ENCODE measurements around the gene NFIX.

Gene NFIX

GRCh38 chr19:13022859-13023636 is 27.8 kb downstream of the NFIX start:
- peak; percentile 66 for DNase-seq (ENCODE audit: low spot score)

- no peak for DNase-seq (ENCODE audit: low spot score)
These were observed 28.4 kb downstream of the NFIX start for GRCh38 chr19:13023656-13024055.

GRCh38 chr19:13024126-13024950 is 29.1 kb downstream of the NFIX start:
- no peak for DNase-seq (ENCODE audit: low spot score)

- DNase-seq (ENCODE audit: low spot score): no peak
These were observed 29.8 kb downstream of the NFIX start for GRCh38 chr19:13024951-13025697.

GRCh38 chr19:13025819-13026456 is 30.7 kb downstream of the NFIX start:
- no peak for DNase-seq (ENCODE audit: low spot score)

DNA sequence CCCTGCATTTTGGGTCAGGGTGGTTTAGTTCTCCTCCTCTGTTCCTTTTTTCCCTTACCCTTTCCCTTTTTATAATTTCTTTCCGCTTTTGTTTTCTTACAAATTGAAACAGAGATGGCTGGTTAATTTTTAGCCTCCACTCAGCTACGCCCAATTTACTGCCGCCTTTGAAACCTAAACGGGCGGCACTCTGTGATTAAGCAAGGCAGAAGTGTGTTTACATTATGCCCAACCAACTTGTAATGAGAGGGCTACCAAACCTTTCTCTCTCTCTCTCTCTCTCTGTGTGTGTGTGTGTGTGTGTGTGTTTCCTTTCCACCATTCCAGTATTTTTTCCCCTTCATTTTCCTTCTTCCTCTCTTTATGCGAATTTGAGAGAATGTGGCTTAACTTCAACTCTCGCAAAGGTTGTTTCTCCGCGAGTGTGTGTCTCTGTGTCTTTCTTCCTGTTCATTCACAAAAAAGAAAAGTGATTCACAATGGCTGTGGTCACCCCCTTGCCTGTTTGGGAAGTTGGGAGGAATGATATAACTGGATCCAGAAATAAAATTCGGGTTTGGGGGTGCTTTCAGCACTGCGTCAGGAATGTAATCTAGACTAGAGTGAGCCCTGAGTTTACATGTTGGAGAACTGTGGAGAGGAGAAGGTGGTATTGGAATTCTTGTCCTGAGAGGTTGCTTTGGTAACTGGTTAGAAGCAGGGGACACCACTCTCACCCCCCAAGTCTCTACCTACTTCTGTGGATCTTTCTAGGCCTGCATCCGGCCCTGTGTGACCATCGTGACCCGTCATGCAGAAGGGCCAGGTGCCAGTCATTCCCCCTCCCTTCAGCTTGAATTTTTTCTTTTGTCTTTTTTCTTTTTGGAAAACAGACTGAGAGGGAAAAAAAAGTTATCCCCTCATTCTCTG is 31.4 kb downstream of the NFIX start:
- DNase-seq (ENCODE audit: low spot score): no peak

DNA sequence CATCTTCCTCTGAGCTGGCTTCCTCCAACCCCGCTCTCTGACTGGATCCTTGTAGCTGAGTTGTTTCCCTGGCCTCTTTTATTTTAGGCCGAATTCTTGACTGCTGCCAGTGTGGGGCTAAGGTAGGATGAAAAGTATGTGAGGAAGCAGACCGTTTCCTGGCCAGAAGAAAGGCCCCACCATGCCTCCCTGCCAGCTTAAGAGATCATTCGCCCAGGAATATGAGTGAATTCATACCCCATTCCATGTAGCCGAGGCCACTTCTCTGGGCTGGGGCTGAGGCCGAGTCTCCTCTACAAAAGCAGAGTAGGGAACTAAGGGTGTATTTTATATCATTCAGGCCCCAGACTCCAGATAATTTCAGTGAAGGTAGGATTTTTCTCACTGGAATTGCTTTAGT is 32.3 kb downstream of the NFIX start:
- DNase-seq (ENCODE audit: low spot score): no peak

DNA sequence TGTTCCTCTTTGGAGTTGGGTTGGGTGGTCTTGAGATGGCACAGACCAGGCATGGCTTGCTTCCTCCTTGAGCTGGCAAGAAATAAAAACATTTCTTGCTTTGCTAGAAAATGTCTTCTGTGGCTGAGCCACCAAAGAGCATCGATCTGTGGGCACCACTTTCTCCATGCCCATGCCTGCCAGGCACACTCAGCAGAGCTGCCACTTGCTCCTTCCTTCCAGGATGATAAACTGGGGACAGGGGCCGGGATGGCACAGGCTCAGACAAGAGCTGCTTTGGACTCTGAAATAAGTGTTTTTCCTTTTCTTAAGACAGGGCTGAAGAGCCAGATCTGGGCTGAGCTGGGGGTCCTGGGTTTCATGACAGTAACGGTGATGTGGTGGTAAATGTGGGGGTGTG is 32.8 kb downstream of the NFIX start:
- DNase-seq (ENCODE audit: low spot score): no peak

- DNase-seq (ENCODE audit: low spot score): no peak
These were observed 34.1 kb downstream of the NFIX start for GRCh38 chr19:13029301-13029880.

GRCh38 chr19:13029893-13030292 is 34.6 kb downstream of the NFIX start:
- no peak for DNase-seq (ENCODE audit: low spot score)

DNA sequence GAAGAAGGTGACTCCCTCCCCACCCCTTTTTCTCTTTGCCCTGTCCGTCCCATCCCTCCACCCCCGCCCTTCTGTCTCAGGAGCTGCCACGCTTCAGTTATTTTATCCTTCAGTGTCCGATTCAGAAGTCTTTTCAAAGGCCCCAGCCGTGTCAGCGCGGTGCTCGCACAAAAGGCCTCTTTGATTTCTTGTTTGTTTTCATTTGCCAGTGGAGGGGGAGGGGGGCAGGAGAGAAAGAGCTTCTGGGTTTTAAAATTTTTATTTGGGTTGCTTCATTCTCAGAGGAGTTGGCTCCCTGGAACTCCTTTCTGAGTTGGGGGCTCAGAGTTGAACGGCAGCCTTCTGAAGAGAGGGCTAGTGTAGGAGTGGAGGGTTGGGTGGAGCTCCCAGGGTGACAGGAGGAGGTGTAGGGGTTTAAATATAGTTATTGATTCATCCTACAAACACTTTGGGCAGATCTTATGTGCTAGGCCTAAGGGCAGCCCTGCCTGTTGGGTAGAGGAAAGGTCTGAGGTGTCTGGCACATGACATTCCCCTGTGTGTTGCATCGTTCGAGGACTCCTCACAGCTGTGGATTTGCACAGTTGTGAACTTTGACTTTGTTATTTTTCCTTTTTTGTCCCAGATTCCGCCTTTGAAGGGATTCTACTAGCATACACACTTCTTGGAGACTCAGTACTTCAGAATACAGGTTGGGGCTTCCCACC is 36.8 kb downstream of the NFIX start:
- peak; percentile 75 for DNase-seq (ENCODE audit: low spot score)

GRCh38 chr19:13032837-13033236 is 37.6 kb downstream of the NFIX start:
- DNase-seq (ENCODE audit: low spot score): no peak

DNA sequence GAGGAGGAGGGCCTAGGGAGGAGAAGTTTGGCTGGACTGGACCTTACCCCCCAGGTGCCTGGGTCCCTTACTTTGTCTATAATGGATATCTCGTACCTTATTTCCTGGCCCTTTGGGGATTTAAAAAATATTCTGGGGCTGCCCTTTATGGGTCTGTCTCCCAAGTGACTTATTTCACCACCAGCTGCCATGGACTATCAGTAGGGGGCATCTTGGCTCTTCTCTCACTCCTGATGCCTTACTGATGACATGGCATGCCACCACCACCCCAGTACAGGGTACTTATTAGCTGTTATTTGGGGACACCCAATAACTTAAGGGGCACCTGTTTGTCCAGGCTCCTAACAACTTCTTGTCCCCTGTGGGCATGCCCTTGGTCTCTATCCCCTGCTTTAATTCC is 38.0 kb downstream of the NFIX start:
- DNase-seq (ENCODE audit: low spot score): no peak

DNA sequence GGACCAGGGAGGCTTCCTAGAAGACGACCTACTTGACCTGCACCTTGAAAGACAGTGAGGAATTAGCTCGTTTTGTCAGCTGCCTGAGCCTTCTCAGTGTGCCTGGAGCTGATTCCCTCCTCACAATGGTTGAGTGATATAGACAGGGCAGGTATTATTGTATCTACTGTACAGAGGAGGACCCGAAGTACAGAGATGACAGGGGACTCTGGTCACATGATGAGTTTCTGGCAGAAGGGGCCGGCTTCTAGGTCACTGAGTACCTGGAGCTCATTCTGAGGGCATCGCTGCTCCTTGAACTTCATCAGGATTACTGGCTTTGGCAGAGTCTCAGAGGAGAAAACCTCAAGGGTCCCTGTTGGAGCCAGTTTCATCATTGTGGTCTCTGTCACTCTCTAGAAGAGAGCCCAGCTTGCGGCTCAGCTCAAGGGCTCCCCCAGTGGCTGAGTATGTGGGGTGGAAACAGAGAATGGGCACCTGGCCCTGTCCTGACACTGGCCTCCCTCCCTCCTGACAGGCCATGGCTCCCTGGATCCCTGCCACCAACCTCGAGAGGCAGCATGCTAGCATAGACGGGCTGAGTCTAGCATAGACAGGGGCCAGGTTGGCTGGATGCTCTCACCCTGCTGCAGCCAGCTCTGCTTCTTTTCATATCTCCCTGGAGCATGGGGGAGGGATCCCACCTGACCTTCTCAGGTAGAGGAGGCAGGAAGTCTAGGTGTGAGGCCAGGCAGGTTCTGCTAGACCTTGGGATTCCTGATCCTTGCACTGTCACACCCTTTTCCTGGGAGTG is 38.7 kb downstream of the NFIX start:
- peak; percentile 47 for DNase-seq (ENCODE audit: low spot score)

DNA sequence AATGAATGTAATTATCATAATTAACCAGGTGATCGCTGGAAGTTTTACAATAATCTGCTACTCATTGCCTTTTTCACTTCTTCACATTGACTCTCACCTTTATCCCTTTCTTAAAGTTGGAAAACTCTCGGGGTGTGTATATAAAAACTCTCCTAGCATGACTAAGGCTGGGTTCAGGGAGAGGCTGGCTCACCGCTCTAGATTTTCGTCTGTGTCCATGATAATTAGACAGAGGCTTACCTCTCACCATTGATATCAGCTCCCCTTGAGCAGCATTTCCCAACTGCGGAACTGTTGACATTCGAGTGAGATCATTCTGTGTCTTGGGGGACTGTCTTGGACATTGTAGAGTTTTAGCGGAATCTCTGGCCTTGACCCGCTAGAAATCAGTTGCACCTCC is 39.4 kb downstream of the NFIX start:
- no peak for DNase-seq (ENCODE audit: low spot score)

DNA sequence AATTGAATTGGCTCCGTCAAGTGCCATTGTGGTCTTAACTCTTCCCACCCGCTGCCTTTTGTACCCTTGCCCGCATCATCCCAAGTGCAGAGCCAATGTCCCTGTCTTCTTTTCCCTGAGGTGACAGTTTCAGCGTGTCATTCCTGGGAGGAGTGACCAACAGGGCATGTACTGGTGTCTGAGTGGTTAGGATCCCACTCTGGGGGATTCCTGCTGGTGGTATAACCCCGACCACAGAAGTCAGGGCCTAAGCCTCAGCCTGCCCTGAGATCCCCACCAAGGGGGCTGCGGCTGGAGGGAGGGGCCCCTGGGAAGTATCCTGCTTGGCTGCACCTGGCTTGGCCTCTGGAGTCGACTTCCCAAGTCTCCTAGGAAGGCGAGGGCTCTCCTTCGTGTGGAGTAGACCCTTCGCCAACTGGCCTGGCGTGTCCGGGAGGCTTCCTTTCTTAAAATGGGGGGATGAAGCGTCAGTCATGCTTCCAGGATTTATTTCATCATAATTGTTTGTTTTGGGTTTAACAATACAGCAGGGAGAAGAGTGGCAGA is 40.6 kb downstream of the NFIX start:
- no peak for DNase-seq (ENCODE audit: low spot score)

DNA sequence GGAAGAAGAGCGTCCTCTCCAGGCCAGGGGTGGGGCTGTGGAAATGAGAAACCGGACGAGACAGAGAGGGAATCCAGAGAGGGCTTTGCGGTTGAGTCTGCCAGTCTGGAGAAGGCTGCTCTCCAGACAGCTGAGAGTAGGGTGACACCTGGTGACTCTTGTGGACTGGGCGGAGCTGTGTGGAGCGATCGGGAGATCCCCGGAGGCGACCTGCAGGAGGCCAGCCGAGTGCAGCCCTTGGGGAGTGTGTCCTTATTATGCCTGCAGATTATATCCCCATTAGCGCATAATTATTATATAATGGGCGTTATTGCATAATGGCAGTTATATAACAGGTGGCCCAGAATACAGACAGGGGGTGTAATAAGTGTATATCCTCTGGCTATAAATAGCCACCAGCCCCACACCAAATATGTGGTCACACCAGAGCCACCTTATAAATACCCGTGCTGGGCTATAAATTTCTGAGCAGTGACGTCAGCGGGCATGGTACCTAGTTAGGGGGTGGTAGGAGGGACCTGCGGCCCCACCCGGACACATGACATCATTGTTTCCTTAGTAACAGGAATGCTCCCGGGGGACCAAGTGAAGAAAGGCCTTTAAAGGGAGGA is 41.2 kb downstream of the NFIX start:
- DNase-seq (ENCODE audit: low spot score): no peak

DNA sequence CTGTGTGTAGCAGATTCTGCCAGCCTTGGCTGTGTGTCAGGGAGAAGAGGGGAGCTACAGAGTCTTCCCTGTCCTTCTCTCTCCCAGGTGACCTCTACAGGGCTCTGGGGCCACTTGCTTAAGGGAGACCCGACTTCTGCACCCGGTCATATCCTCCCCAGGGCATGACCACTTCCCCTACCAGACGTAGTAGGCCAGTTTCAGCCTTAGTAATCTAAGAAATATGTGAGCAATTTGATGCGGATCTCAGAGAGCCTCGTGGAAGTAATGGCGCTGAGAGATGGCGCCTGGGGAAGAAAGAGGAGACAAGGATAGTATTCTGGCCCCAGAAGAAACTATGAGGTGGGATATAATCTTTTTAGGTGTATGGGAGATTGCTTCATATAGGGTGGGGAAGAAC is 41.9 kb downstream of the NFIX start:
- no peak for DNase-seq (ENCODE audit: low spot score)

DNA sequence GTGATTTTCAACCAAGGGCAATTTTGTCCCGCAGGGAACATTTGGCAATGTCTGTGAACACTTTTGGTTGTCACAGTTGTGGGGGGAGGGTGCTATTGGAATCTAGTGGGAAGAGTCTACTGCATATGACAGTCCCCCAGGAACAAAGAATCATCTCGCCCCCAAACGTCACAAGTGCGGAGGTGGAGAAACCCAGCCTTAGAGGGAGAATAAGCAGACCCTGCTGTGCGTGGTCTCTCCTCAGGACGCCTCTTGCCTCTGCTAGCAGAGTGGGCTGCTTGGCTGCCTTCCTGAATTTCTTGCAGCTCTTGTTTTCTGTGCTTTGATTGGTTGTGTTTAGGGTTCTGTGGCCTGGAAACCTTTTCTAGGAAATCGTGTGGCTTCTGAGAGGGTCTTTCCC is 42.5 kb downstream of the NFIX start:
- DNase-seq (ENCODE audit: low spot score): no peak

Data from COLO829 (cell line).